Measurements from ENCODE around the gene ABCA4.

GRCh38 chr1:94101613-94102525 is 19.1 kb downstream of the ABCA4 start:
- no peak for TF ChIP-seq CTCF (IDR thresholded peaks at IDR 0.05)
- TF ChIP-seq POLR2A (IDR thresholded peaks at IDR 0.05) = no peak
